Skeletal muscle satellite cell (primary cell): ENCODE data around the gene GTF2B. TPM values are rescaled to one million over a fixed set of nuclear protein-coding genes. Genes with fewer than 3 reads are reported as not detected.
A peak's percentile ranks its signal among the peaks of the same experiment; 100 is the strongest.
"Not testable (repeated sequence)": the region's sequence is repeated elsewhere in the genome, so short reads cannot be mapped to it uniquely, and the experiment has no call there.

Source experiments
- H3K27me3 ChIP-seq: 2 replicates; pipeline ENCODE4 v1.7.0; 2013; ENCODE audit warnings: low read length; ENCODE audit not compliant: control insufficient read depth, insufficient read depth
- H3K36me3 ChIP-seq: 2 replicates; pipeline ENCODE4 v1.7.0; 2013; ENCODE audit warnings: mild to moderate bottlenecking, control low read depth, low read length; ENCODE audit not compliant: insufficient read depth
- H3K4me1 ChIP-seq: 2 replicates; pipeline ENCODE4 v1.7.0; 2013; ENCODE audit warnings: low read length; ENCODE audit not compliant: control insufficient read depth, insufficient read depth
- H3K4me2 ChIP-seq: 2 replicates; pipeline ENCODE4 v1.7.0; 2013; ENCODE audit warnings: mild to moderate bottlenecking, low read length
- H3K4me3 ChIP-seq: 2 replicates; pipeline ENCODE4 v1.7.0; 2013; ENCODE audit warnings: low read length
- H3K9ac ChIP-seq: 2 replicates; pipeline ENCODE4 v1.7.0; 2013; ENCODE audit warnings: mild to moderate bottlenecking, low read depth, low read length, moderate library complexity
- H3K9me3 ChIP-seq: replicated peaks from 2 replicates; pipeline ENCODE4 v1.7.0; 2013; ENCODE audit warnings: mild to moderate bottlenecking, control low read depth, low read length
- small RNA-seq: library from RNA; depleted of rRNA; stranded (forward); fragments of <200 nt; gene quantifications from one replicate; pipeline ENCODE3, GENCODE V24; 2012

Gene GTF2B

DNA sequence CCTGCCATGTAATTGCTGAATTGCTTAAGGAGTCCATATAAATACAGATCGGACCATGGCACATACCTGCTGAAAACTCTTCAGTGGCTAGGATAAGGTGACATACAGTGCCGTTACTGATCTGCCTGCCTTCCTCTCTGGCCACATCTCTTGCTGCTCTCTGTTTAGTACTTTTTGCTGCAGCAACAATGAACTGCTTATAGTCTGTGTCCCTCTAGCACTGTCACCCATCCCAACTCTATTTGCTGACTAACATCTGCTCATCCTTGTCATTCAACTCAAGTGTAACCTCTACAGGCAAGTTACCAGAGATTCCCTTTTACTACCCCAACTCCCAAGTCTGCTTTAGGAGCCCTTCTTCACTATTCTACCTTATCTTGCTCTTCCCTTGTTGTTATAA, 65.6 kb downstream of the GTF2B start:
- no peaks in the 10 kb centered on the region for H3K9me3 ChIP-seq
- peaks cover 16% of the 10 kb centered on the region for H3K36me3 ChIP-seq
- no peak overlapping the region for H3K9ac ChIP-seq
- no peak overlapping the region for H3K4me2 ChIP-seq
- no peaks in the 10 kb centered on the region for H3K27me3 ChIP-seq
- no peak overlapping the region for H3K4me3 ChIP-seq
- H3K4me1 ChIP-seq = no peaks in the 10 kb centered on the region

DNA sequence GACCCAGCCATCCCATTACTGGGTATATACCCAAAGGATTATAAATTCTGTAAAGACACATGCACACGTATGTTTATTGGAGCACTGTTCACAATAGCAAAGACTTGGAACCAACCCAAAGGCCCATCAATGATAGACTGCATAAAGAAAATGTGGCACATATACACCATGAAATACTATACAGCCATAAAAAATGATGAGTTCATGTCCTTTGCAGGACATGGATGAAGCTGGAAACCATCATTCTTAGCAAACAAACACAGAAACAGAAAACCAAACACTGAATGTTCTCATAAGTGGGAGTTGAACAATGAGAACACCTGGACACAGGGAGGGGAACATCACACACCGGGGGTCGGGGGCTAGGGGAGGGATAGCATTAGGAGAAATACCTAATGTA, 71.7 kb downstream of the GTF2B start:
- H3K27me3 ChIP-seq, H3K9ac ChIP-seq, H3K9me3 ChIP-seq, H3K4me3 ChIP-seq, H3K4me1 ChIP-seq, H3K4me2 ChIP-seq, H3K36me3 ChIP-seq: not testable (repeated sequence)

DNA sequence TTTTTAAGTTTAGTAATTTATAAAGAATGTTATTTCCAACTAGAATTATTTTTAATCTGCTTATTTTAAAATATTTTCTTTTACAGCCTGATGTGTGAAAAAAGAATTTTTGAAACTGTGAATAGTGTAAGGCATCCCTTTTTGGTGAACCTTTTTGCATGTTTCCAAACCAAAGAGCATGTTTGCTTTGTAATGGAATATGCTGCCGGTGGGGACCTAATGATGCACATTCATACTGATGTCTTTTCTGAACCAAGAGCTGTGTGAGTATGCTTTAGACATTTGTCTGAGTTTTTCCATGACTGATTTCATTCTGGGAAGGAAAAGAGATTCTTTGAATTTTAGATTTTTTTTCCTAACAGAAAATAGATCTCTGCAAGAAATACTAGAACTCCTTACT, 77.9 kb downstream of the GTF2B start:
- no peak overlapping the region for H3K4me2 ChIP-seq
- H3K9ac ChIP-seq = no peak overlapping the region
- H3K36me3 ChIP-seq = peaks cover 9% of the 10 kb centered on the region
- no peaks in the 10 kb centered on the region for H3K4me1 ChIP-seq
- H3K27me3 ChIP-seq = no peaks in the 10 kb centered on the region
- no peaks in the 10 kb centered on the region for H3K9me3 ChIP-seq
- H3K4me3 ChIP-seq = no peak overlapping the region

GRCh38 chr1:88812366-88812765, 79.0 kb downstream of the GTF2B start:
- H3K36me3 ChIP-seq = peaks cover 9% of the 10 kb centered on the region
- H3K4me2 ChIP-seq = no peak overlapping the region
- no peaks in the 10 kb centered on the region for H3K27me3 ChIP-seq
- no peak overlapping the region for H3K4me3 ChIP-seq
- H3K9me3 ChIP-seq = no peaks in the 10 kb centered on the region
- no peak overlapping the region for H3K9ac ChIP-seq
- H3K4me1 ChIP-seq = no peaks in the 10 kb centered on the region

GRCh38 chr1:88803444-88803843, 87.9 kb downstream of the GTF2B start:
- Histone ChIP-seq H3K27me3 (no peaks in the 10 kb centered on the region), H3K4me1 (peaks cover 13% of the 10 kb centered on the region), H3K4me2 (no peak overlapping the region), H3K9ac (no peak overlapping the region), H3K4me3 (no peak overlapping the region), H3K9me3 (no peaks in the 10 kb centered on the region), H3K36me3 (peaks cover 24% of the 10 kb centered on the region)

DNA sequence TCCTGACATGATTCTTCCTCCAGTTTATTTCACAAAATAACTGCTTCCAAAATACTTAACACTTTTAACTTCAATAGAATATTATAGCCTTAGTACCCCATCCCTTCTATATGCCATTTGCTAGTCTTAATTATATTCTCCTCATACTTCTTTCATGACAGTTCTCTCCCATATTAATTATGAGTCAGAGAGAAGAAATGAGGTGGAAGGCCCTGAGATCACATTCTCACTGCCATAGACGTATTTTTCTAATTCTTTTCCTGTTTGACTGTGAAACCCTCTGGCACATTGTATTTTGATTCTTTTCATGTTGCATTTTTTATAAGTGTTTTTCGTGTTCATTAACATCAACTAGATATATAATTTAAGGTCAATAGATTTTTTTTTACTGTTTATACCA, 88.4 kb downstream of the GTF2B start:
- Histone ChIP-seq H3K4me3 (no peak overlapping the region), H3K9ac (no peak overlapping the region), H3K36me3 (peaks cover 24% of the 10 kb centered on the region), H3K9me3 (no peaks in the 10 kb centered on the region), H3K4me2 (peak overlapping the region; percentile 22), H3K4me1 (peaks cover 13% of the 10 kb centered on the region), H3K27me3 (no peaks in the 10 kb centered on the region)

Small RNA genes within 50 kb of the gene (small RNA-seq; reads per million reads assigned to genes)
- gene RNU6-125P = not detected
